Measurements from ENCODE around the gene CWH43. TPM values are rescaled to one million over a fixed set of nuclear protein-coding genes. Genes with fewer than 3 reads are reported as not detected.

Gene CWH43
- total and polyA plus RNA-seq, 9 of the 15 experiments (the other 6 are each of a cell fraction or from before 2014, with no cell fraction given), result not detected

DNA sequence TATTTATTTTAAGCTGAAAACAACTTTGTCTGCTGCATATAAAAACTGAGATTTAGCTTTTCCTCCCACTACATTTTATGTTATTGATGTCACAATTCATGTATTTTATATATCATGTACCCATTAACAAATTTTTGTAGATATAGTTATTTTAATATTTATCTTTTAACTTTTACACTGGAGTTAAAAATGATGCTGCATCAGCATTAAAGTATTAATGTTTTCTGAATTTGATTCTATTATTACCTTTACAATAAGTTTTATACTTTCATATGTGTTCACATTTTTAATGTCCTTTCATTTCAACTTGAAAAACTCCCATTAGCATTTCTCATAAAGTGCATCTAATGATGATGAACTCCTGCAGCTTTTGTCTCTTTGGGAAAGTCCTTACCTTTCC lies 72.2 kb downstream of the CWH43 start (continued):
- no peak for TF ChIP-seq SIN3B (IDR thresholded peaks at IDR 0.05; ENCODE audit: low read depth)

GRCh38 chr4:49063670-49064069 lies 77.6 kb downstream of the CWH43 start:
- ATAC-seq, result no peak
- H2AFZ ChIP-seq (ENCODE audit: low read depth, low read length), result no peak overlapping the region
- no peak overlapping the region for H3K9ac ChIP-seq (ENCODE audit: insufficient read depth in 1 of 2, low read depth in 2 of 2, low read length in 2 of 2)
- no TSS peak for BruUV-seq (replicated peaks)
- ChIA-PET CTCF (ENCODE audit: low intra/inter-chr PET ratio) (no interaction called here), POLR2A (no interaction called here)
- no peak for FAIRE-seq
- in situ Hi-C loops (cut with MboI) (no loop called here), intact Hi-C loops (cut with micrococcal nuclease) (no loop called here)
- no peaks in the 10 kb centered on the region for H3K9me3 ChIP-seq (replicated peaks; ENCODE audit: control insufficient read depth, insufficient read depth, low read depth, low read length)
- H3K27me3 ChIP-seq (ENCODE audit: control insufficient read depth in 2 of 2, insufficient read depth in 2 of 2, low read length in 2 of 2), result no peaks in the 10 kb centered on the region
- no peaks in the 10 kb centered on the region for H3K9me1 ChIP-seq (ENCODE audit: control insufficient read depth, insufficient read depth, low read length)
- H3K36me3 ChIP-seq (ENCODE audit: control insufficient read depth, insufficient read depth, low read length), result no peaks in the 10 kb centered on the region
- no peak overlapping the region for H3K4me3 ChIP-seq
- DNase-seq (ENCODE audit: extremely low read depth in 1 of 4, low spot score in 3 of 4), result no peak
- no peaks in the 10 kb centered on the region for H4K20me1 ChIP-seq (replicated peaks; ENCODE audit: control insufficient read depth, insufficient read depth, low read length)
- no peaks in the 10 kb centered on the region for H3K4me1 ChIP-seq (replicated peaks in 1 of 2; ENCODE audit: control insufficient read depth in 2 of 2, insufficient read depth in 2 of 2, low read length in 2 of 2)
- no peak overlapping the region for H3K27ac ChIP-seq (ENCODE audit: extremely low read depth, low read depth, low read length)
- WGBS (ENCODE audit: insufficient coverage, low coverage, missing lambda C conversion rate), result 0% methylated on average over 2 of the region's 2 CpGs
- H3K79me2 ChIP-seq (ENCODE audit: control insufficient read depth, insufficient read depth, low read length), result no peaks in the 10 kb centered on the region
- no peak overlapping the region for H3K4me2 ChIP-seq (ENCODE audit: insufficient read depth, low read length)
- TF ChIP-seq ZNF354B (CRISPR knock-in tag; IDR thresholded peaks at IDR 0.05) (no peak), ZNF655 (CRISPR knock-in tag; IDR thresholded peaks at IDR 0.05) (no peak), FOXM1 (IDR thresholded peaks at IDR 0.05; ENCODE audit: low read depth) (no peak), FOXM1 (CRISPR knock-in tag; IDR thresholded peaks at IDR 0.05; ENCODE audit: low read depth) (no peak), CCAR2 (IDR thresholded peaks at IDR 0.05; ENCODE audit: low read depth, low read length) (no peak), ZNF778 (CRISPR knock-in tag; IDR thresholded peaks at IDR 0.05) (no peak), KLF16 (IDR thresholded peaks at IDR 0.05) (no peak), TEAD1 (CRISPR knock-in tag; IDR thresholded peaks at IDR 0.05) (no peak), FIP1L1 (IDR thresholded peaks at IDR 0.05; ENCODE audit: low read depth, low read length, poor library complexity, severe bottlenecking) (no peak), IRF2 (CRISPR knock-in tag; IDR thresholded peaks at IDR 0.05) (no peak), FOXJ3 (CRISPR knock-in tag; IDR thresholded peaks at IDR 0.05) (no peak), PTBP1 (IDR thresholded peaks at IDR 0.05; ENCODE audit: low read depth, low read length) (no peak), ZBTB2 (IDR thresholded peaks at IDR 0.05) (no peak), CHD1 (IDR thresholded peaks at IDR 0.05; ENCODE audit: low read length) (no peak), U2AF2 (optimal IDR thresholded peaks at IDR 0.05; ENCODE audit: low read depth, low read length) (no peak), ZNF561 (CRISPR knock-in tag; conservative IDR thresholded peaks at IDR 0.05) (no peak)
- TF ChIP-seq, protein P1, sequence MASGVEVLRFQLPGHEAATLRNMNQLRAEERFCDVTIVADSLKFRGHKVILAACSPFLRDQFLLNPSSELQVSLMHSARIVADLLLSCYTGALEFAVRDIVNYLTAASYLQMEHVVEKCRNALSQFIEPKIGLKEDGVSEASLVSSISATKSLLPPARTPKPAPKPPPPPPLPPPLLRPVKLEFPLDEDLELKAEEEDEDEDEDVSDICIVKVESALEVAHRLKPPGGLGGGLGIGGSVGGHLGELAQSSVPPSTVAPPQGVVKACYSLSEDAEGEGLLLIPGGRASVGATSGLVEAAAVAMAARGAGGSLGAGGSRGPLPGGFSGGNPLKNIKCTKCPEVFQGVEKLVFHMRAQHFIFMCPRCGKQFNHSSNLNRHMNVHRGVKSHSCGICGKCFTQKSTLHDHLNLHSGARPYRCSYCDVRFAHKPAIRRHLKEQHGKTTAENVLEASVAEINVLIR (CRISPR knock-in tag; IDR thresholded peaks at IDR 0.05), result no peak
- TF ChIP-seq, protein P2, sequence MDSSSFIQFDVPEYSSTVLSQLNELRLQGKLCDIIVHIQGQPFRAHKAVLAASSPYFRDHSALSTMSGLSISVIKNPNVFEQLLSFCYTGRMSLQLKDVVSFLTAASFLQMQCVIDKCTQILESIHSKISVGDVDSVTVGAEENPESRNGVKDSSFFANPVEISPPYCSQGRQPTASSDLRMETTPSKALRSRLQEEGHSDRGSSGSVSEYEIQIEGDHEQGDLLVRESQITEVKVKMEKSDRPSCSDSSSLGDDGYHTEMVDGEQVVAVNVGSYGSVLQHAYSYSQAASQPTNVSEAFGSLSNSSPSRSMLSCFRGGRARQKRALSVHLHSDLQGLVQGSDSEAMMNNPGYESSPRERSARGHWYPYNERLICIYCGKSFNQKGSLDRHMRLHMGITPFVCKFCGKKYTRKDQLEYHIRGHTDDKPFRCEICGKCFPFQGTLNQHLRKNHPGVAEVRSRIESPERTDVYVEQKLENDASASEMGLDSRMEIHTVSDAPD (CRISPR knock-in tag; IDR thresholded peaks at IDR 0.05), result no peak
